Breast epithelium (tissue), 3 donors: ENCODE data around the gene RPL35A.

Experiments used
- POLR2A ChIP-seq: fragments of 450-650 bp; IDR thresholded peaks from one replicate; pipeline ENCODE4 v1.6.1; 2016; ENCODE audit warnings: antibody characterized with exemption, mild to moderate bottlenecking, moderate library complexity
- POLR2AphosphoS5 ChIP-seq, 3 donors: sonication (generic); formaldehyde crosslinking; IDR thresholded peaks; one replicate each; pipeline ENCODE4 v1.6.1; 2017; ENCODE audit warnings: antibody characterized with exemption in 3 of 3
- TF ChIP-seq, protein P1 (sequence below), 3 donors: fragments of 450-650 bp; IDR thresholded peaks; one replicate each; pipeline ENCODE4 v1.5.1; 2016 to 2017; ENCODE audit warnings: antibody characterized with exemption in 3 of 3, mild to moderate bottlenecking in 3 of 3, moderate library complexity in 3 of 3

DNA sequence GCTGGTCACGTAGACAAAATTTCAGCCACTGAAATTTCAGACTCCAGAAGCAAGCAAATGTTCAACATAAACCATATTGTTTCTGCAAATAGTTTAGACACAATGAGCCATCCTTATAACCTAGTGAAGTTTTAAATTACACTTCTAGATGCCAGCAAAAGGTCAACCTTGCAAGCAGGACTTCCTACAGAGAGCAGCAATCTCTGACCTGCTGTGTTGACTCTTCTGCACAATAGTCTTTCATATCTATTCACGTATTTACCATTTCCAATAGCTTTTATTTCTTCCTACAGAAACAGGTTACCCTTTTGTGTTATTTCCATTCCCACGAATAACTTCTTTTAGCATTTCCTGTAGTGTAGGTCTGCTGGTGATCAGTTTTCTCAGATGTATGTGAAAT is 20.6 kb downstream of the RPL35A start:
- TF ChIP-seq POLR2A, result no peak
- TF ChIP-seq, protein P1, sequence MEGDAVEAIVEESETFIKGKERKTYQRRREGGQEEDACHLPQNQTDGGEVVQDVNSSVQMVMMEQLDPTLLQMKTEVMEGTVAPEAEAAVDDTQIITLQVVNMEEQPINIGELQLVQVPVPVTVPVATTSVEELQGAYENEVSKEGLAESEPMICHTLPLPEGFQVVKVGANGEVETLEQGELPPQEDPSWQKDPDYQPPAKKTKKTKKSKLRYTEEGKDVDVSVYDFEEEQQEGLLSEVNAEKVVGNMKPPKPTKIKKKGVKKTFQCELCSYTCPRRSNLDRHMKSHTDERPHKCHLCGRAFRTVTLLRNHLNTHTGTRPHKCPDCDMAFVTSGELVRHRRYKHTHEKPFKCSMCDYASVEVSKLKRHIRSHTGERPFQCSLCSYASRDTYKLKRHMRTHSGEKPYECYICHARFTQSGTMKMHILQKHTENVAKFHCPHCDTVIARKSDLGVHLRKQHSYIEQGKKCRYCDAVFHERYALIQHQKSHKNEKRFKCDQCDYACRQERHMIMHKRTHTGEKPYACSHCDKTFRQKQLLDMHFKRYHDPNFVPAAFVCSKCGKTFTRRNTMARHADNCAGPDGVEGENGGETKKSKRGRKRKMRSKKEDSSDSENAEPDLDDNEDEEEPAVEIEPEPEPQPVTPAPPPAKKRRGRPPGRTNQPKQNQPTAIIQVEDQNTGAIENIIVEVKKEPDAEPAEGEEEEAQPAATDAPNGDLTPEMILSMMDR (IDR thresholded peaks at IDR 0.05), result no peak
- no peak for TF ChIP-seq POLR2AphosphoS5 (IDR thresholded peaks at IDR 0.05)
